ENCODE data around the gene KCNG2. TPM values are rescaled to one million over a fixed set of nuclear protein-coding genes. Genes with fewer than 3 reads are reported as not detected.

The KCNG2 gene
- total and polyA plus RNA-seq, 2 of the 13 experiments (the other 11 are each of a cell fraction or from before 2014, with no cell fraction given), result not detected

DNA sequence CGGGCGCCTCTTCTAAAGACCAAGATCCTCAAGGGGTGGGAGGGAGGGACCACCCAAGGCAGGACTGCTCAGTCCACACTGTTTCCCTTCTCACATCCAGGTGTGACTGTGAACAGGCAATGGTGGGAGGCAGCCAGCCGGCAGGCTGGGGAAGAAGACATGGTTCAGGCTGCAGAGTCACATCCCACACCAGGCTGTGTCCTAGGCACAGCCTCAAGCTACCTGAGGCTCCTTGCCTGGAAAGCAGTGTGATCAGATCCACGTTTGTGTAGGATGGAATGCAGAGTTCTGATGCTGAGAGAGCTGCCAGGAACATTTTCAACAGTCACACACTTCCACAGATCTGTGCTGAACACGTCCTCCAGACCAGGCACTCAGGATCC lies 137.4 kb downstream of the KCNG2 start:
- 29% methylated on average over 4 of the region's 5 CpGs for WGBS (ENCODE audit: low lambda C conversion rate)
- Histone ChIP-seq H3K36me3 (replicated peaks in 1 of 2; ENCODE audit: control insufficient read depth in 1 of 2, insufficient read depth in 2 of 2, low read length in 2 of 2) (peaks cover 2% of the 10 kb centered on the region in 2 experiments; a peak in 2 of 5 replicates), H4K20me1 (ENCODE audit: insufficient read depth, low read length) (peaks cover 13% of the 10 kb centered on the region), H3K9ac (ENCODE audit: insufficient read depth, low read depth, low read length) (peak overlapping the region; percentile 32; the same call in 1 of the 2 replicates), H3K4me1 (ENCODE audit: insufficient read depth, low read length) (peaks cover 60% of the 10 kb centered on the region), H3K4me3 (replicated peaks in 1 of 3; ENCODE audit: insufficient read depth in 1 of 3, low read depth in 2 of 3, low read length in 3 of 3) (no peak overlapping the region; a peak in 1 of 6 replicates), H3K79me2 (ENCODE audit: insufficient read depth, low read length) (peaks cover 86% of the 10 kb centered on the region), H2AFZ (ENCODE audit: low read length) (no peak overlapping the region), H3K9me3 (ENCODE audit: low read length) (peaks cover 6% of the 10 kb centered on the region; the same call in 1 of the 2 replicates), H3K4me2 (ENCODE audit: low read depth, low read length) (peak overlapping the region; percentile 74), H3K27ac (ENCODE audit: extremely low read length, insufficient read depth, low read length) (peak overlapping the region; percentile 88), H3K27me3 (ENCODE audit: control insufficient read depth in 1 of 2, insufficient read depth in 2 of 2, low read length in 2 of 2) (no peaks in the 10 kb centered on the region)
- FAIRE-seq (peak; percentile 42), DNase-seq (ENCODE audit: low spot score) (no peak), ATAC-seq (peak; percentile 21)
- CTCF ChIA-PET (ENCODE audit: low intra/inter-chr PET ratio, low total read pairs), result interaction anchor here (1.8 to 2.8 kb wide), 4 partner anchors 17 to 219 kb away, joined by 7 to 23 read pairs (median 8); partner anchors contain the start of genes HSBP1L1, SLC66A2 and TXNL4A
- POLR2A ChIA-PET, result interaction anchor here (0.8 to 3.0 kb wide), 14 partner anchors 9 to 312 kb away, joined by 3 to 45 read pairs (median 6); partner anchors contain the start of genes ADNP2, HSBP1L1, PARD6G and RBFA
- intact Hi-C loops (cut with micrococcal nuclease; ENCODE audit: unreplicated experiment), result loop anchor here (2.0 kb wide), 2 partner anchors 170 to 220 kb away; no protein-coding TSS in a partner anchor
- TF ChIP-seq ZNF225 (CRISPR knock-in tag; IDR thresholded peaks at IDR 0.05), result no peak
- TF ChIP-seq KAT8 (CRISPR knock-in tag; IDR thresholded peaks at IDR 0.05), result no peak
- TF ChIP-seq SETDB1 (CRISPR knock-in tag; IDR thresholded peaks at IDR 0.05; ENCODE audit: borderline replicate concordance), result no peak
- no peak for TF ChIP-seq MAZ (IDR thresholded peaks at IDR 0.05; ENCODE audit: borderline replicate concordance, low read depth, low read length)
- peak; percentile 4; the same call in 1 of the 2 replicates for TF ChIP-seq MAZ (CRISPR knock-in tag; IDR thresholded peaks at IDR 0.05; ENCODE audit: low read depth)
- TF ChIP-seq, protein P1, sequence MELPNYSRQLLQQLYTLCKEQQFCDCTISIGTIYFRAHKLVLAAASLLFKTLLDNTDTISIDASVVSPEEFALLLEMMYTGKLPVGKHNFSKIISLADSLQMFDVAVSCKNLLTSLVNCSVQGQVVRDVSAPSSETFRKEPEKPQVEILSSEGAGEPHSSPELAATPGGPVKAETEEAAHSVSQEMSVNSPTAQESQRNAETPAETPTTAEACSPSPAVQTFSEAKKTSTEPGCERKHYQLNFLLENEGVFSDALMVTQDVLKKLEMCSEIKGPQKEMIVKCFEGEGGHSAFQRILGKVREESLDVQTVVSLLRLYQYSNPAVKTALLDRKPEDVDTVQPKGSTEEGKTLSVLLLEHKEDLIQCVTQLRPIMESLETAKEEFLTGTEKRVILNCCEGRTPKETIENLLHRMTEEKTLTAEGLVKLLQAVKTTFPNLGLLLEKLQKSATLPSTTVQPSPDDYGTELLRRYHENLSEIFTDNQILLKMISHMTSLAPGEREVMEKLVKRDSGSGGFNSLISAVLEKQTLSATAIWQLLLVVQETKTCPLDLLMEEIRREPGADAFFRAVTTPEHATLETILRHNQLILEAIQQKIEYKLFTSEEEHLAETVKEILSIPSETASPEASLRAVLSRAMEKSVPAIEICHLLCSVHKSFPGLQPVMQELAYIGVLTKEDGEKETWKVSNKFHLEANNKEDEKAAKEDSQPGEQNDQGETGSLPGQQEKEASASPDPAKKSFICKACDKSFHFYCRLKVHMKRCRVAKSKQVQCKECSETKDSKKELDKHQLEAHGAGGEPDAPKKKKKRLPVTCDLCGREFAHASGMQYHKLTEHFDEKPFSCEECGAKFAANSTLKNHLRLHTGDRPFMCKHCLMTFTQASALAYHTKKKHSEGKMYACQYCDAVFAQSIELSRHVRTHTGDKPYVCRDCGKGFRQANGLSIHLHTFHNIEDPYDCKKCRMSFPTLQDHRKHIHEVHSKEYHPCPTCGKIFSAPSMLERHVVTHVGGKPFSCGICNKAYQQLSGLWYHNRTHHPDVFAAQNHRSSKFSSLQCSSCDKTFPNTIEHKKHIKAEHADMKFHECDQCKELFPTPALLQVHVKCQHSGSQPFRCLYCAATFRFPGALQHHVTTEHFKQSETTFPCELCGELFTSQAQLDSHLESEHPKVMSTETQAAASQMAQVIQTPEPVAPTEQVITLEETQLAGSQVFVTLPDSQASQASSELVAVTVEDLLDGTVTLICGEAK (IDR thresholded peaks at IDR 0.05), result no peak
- TF ChIP-seq, protein P1 (CRISPR knock-in tag; IDR thresholded peaks at IDR 0.05), result 0 out of 2 replicates have a peak, but pooled peaks have one; percentile 1
- no TSS peak for BruUV-seq (replicated peaks)
- in situ Hi-C loops (cut with HindIII; ENCODE audit: extremely low pct_ligation_motif_present, low pct_unique_long_range_greater_than_20kb), result loop anchor here (10.0 kb wide), 1 partner anchor 170 kb away; the partner anchor contains the start of gene ADNP2

Data from HepG2 (cell line).